HCT116 (cell line): ENCODE data around the gene UTF1.

Experiments
- ATF3 ChIP-seq: IDR thresholded peaks from 2 replicates; pipeline ENCODE4 v1.6.1; 2012
- CTCF ChIP-seq, 3 experiments: fragments of 200-600 bp in 1 of 3; sonication (generic) in 1 of 3; IDR thresholded peaks in 2 of 3; conservative IDR thresholded peaks in 1 of 3; 2 replicates each; pipeline ENCODE4 v1.5.1; 2012 to 2017; ENCODE audit warnings: low read depth in 2 of 3, low read length in 2 of 3, antibody characterized with exemption in 1 of 3, borderline replicate concordance in 1 of 3, control low read depth in 1 of 3, mild to moderate bottlenecking in 1 of 3, mixed read lengths in 1 of 3, mixed run types in 1 of 3, moderate library complexity in 1 of 3; ENCODE audit not compliant: insufficient read depth in 1 of 3
- EZH2phosphoT487 ChIP-seq: fragments of 200-600 bp; IDR thresholded peaks from 2 replicates; pipeline ENCODE4 v1.6.1; 2018; ENCODE audit warnings: antibody characterized with exemption, borderline replicate concordance
- POLR2A ChIP-seq: IDR thresholded peaks from 2 replicates; pipeline ENCODE4 v1.7.0; 2011; ENCODE audit warnings: borderline replicate concordance; ENCODE audit not compliant: insufficient read depth, insufficient read length; ENCODE audit errors: extremely low read depth
- SIN3A ChIP-seq: IDR thresholded peaks from 2 replicates; pipeline ENCODE4 v1.6.1; 2012; ENCODE audit warnings: low read depth
- SRF ChIP-seq: IDR thresholded peaks from 2 replicates; pipeline ENCODE4 v1.6.1; 2012; ENCODE audit warnings: low read depth
- TCF7L2 ChIP-seq: IDR thresholded peaks from 2 replicates; pipeline ENCODE4 v1.7.0; 2011; ENCODE audit warnings: borderline replicate concordance, inconsistent platforms; ENCODE audit not compliant: insufficient read depth, insufficient read length; ENCODE audit errors: extremely low read depth
- YY1 ChIP-seq: IDR thresholded peaks from 2 replicates; pipeline ENCODE4 v1.6.1; 2011; ENCODE audit warnings: low read length, low read depth, moderate library complexity, mild to moderate bottlenecking; ENCODE audit not compliant: insufficient replicate concordance; ENCODE audit errors: extremely low read depth

- TF ChIP-seq POLR2A (no peak), CTCF (IDR thresholded peaks at IDR 0.05 in 2 of 3, conservative IDR thresholded peaks at IDR 0.05 in 1 of 3; ENCODE audit: borderline replicate concordance in 1 of 3, insufficient read depth in 1 of 3, low read depth in 2 of 3, low read length in 2 of 3) (no peak), EZH2phosphoT487 (no peak), YY1 (no peak), SIN3A (no peak), SRF (no peak), ATF3 (no peak), TCF7L2 (no peak)
These were observed 29.4 kb upstream of the UTF1 start for GRCh38 chr10:133200621-133201031.
